Kidney tubule cell (primary cell): ENCODE data around the gene CTAG1B.
"Not testable (repeated sequence)": the region's sequence is repeated elsewhere in the genome, so short reads cannot be mapped to it uniquely, and the experiment has no call there.

Experiments
- DNase-seq: peaks from one replicate; pipeline ENCODE4 v3.0.0-alpha.2; 2018; ENCODE audit warnings: low spot score

CTAG1B gene

DNA sequence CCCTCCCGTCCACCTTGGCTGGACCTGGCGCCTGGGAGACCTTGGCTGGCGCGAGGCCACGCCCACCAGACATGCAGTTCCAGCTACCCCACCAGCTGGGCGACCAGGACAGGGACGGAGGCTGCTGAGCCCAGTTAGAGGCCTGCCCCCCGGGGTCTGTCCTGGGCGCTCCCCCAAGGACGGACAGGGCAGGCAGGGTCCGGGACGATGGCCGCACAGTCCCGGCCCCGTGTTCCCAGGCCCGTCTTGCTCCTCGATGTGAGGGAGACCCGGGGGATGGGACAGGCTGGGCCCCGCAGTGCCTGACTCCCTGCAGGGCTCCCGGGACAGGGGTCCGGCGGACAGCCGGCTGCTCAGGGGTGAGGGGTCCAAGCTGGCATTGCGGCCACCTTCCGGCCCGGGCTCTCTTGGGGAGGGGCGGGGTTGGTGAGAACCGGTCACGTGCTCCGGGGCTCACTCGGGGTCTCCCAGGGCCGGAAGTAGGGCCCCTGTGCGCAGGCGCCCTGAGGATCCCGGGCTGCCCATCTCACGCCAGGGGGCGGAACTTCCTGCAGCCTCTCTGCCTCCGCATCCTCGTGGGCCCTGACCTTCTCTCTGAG is 34.4 kb downstream of the CTAG1B start, which contains the start of gene CTAG1A:
CTAG1A (plus strand) TSS at position 549 of the 599 bp plus-strand sequence. CDS start 74 bp downstream, outside the sequence.
- DNase-seq, result not testable (repeated sequence)

DNA sequence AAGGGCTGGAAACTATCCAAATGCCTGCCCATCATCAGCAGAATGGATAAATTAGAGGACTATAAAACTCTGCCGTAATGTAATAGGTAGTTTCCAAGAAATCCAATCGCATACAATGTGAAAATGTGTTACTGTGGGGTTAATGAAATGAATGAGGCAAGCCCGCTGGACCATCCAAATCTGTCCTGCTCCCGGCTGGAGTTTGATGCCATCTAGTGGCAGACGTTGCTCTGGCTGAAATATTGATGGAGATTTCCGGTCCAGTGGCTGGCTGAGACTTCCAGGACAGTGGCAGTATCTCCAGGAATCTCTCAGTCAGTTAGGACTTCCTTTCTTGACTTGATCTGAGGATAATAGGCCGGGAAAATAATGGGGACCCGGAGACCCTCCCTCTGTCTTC is 36.1 kb downstream of the CTAG1B start:
- DNase-seq, result not testable (repeated sequence)

DNA sequence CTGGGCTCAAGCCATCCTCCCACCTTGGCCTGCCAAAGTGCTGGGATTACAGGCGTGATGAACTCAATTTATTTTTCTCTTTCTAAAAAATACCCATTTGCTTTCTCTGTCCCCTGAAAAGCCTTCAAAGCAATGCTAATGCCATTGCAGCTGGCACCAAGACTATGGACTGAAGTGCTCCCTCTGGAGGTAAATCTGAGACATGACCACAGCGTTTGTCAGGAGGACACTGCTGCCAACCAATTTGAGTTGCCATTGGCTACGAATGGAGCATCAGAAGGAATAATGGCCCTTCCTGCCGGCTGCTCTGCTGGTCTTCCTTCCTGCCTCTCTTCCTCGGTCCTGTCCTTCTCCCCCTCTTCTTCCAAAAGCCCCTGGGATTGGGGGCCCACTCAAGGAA is 44.0 kb downstream of the CTAG1B start:
- DNase-seq, result not testable (repeated sequence)

DNA sequence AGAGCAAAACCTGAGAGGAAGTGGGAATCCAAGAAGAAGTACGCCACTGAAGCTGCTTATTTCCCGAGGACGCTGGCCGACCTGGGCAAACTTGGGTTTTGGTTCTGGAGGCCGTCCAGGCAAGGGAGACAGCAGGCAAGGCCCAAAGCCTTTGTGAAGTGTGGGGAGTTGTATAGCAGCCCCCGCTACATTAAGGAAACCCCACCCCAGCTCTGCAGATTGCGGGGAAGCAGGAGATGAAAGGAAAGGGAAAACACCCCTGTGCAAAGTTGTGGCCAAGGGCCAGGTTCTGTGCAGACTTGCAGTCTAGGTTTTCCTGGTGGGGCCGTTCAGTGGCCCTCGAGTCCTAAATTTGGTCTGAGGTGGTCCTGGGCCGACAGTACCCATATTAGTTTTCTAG is 46.0 kb downstream of the CTAG1B start:
- DNase-seq, result not testable (repeated sequence)

DNA sequence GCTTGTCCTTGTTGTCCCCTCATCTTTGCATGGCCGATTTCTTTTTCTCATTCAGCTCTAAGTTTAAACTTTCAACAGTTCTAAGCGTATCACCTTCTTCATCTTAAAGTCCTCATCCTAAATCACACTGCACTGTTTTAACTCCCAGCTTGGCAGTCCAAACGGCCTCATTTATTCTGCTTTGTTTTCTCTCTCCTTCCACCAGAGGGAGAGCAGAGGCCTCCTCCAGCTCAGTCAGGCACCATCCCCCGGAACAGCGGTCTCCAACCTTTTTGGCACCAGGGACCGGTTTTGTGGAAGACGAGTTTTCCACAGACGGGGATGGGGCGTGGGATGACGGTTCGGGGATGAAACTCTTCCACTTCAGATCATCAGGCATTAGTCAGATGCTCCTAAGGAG is 48.7 kb downstream of the CTAG1B start:
- DNase-seq, result not testable (repeated sequence)
